Panc1 (cell line): Measurements from ENCODE around the gene FBRSL1. TPM values are rescaled to one million over a fixed set of nuclear protein-coding genes. Genes with fewer than 3 reads are reported as not detected.

Experiments
- ATAC-seq: fragments of 200-7000 bp; cut with Tn5 transposase; 2 replicates; pipeline ENCODE4 v1.9.1; 2020; ENCODE audit warnings: mild to moderate bottlenecking, moderate library complexity
- BruUV-seq: library from RNA; stranded (reverse); fragments of 400-500 nt; replicated peaks from 2 replicates; lab custom pipeline; 2021; lab: Mats Ljungman, UMichigan
- CTCF ChIA-PET: fragments of 300-600 bp; sonication (Branson Sonifier 250); formaldehyde crosslinking; loops from one replicate; lab custom pipeline; 2022; ENCODE audit warnings: antibody characterized with exemption; lab: Charles Lee
- POLR2A ChIA-PET: fragments of 300-600 bp; sonication (Branson Sonifier 250); formaldehyde crosslinking; loops from one replicate; lab custom pipeline; 2022; ENCODE audit warnings: antibody characterized with exemption; lab: Charles Lee
- DNase-seq: peaks from one replicate; pipeline ENCODE4 v3.0.0-alpha.2; 2010; ENCODE audit warnings: low read depth, low spot score
- H3K27ac ChIP-seq: 2 replicates; pipeline ENCODE4 v1.5.1; 2011; ENCODE audit warnings: mild to moderate bottlenecking, low read length, inconsistent platforms
- H3K27me3 ChIP-seq: fragments of 200-500 bp; sonication (Bioruptor generic); 2 replicates; pipeline ENCODE4 v1.6.0; 2014; ENCODE audit warnings: low read length, inconsistent platforms; ENCODE audit not compliant: control insufficient read depth, insufficient read depth
- H3K36me3 ChIP-seq: fragments of 200-500 bp; sonication (Bioruptor generic); 2 replicates; pipeline ENCODE4 v1.5.1; 2014; ENCODE audit warnings: inconsistent platforms, mild to moderate bottlenecking, low read length, moderate library complexity; ENCODE audit not compliant: control insufficient read depth, insufficient read depth
- H3K4me1 ChIP-seq: 2 replicates; pipeline ENCODE4 v1.5.1; 2011; ENCODE audit warnings: inconsistent platforms, mild to moderate bottlenecking, low read length, moderate library complexity; ENCODE audit not compliant: control insufficient read depth, insufficient read depth
- H3K4me3 ChIP-seq, 2 experiments: 2 replicates each; pipeline ENCODE4 v1.5.1; 2011 to 2012; ENCODE audit warnings: low read depth in 2 of 2, low read length in 2 of 2, mild to moderate bottlenecking in 2 of 2, inconsistent platforms in 1 of 2, moderate library complexity in 1 of 2
- H3K9me3 ChIP-seq: fragments of 200-500 bp; sonication (Bioruptor generic); 2 replicates; pipeline ENCODE4 v1.5.1; 2014; ENCODE audit warnings: low read depth, mild to moderate bottlenecking, inconsistent platforms, low read length, moderate library complexity; ENCODE audit not compliant: control insufficient read depth, insufficient read depth
- POLR2AphosphoS5 ChIP-seq: IDR thresholded peaks from 2 replicates; pipeline ENCODE4 v1.6.1; 2012; ENCODE audit warnings: mild to moderate bottlenecking, low read depth, low read length, moderate library complexity
- SIN3A ChIP-seq: IDR thresholded peaks from 2 replicates; pipeline ENCODE4 v1.6.1; 2012; ENCODE audit warnings: low read depth, mild to moderate bottlenecking, low read length, moderate library complexity, borderline replicate concordance; ENCODE audit not compliant: insufficient read depth
- TCF7L2 ChIP-seq: IDR thresholded peaks from 2 replicates; pipeline ENCODE4 v1.6.1; 2011; ENCODE audit warnings: mild to moderate bottlenecking, low read depth, low read length, inconsistent platforms
- in situ Hi-C: cut with HindIII; loops from 2 replicates; pipeline ENCODE4 v1.10.0; 2016; ENCODE audit warnings: low sequenced_read_pairs, low pct_unique_long_range_greater_than_20kb
- intact Hi-C: fragments of 100-400 bp; cut with micrococcal nuclease; formaldehyde crosslinking; loops from one replicate; pipeline ENCODE4 v1.10.0; 2022; ENCODE audit not compliant: unreplicated experiment
- total RNA-seq: library from RNA; stranded (reverse); gene quantifications from one replicate; pipeline ENCODE4 v1.2.1, GENCODE V29; 2021; ENCODE audit not compliant: unreplicated experiment
- TF ChIP-seq, protein P1 (sequence below): fragments of 450-650 bp; IDR thresholded peaks from 2 replicates; pipeline ENCODE4 v1.5.1; 2017; ENCODE audit warnings: mild to moderate bottlenecking
- TF ChIP-seq, protein P2 (sequence below), 2 experiments: IDR thresholded peaks; 2 replicates each; pipeline ENCODE4 v1.6.1; 2011 to 2012; ENCODE audit warnings: low read depth in 2 of 2, control low read depth in 1 of 2, low read length in 1 of 2, mild to moderate bottlenecking in 1 of 2, moderate library complexity in 1 of 2; ENCODE audit not compliant: insufficient read depth in 1 of 2

Gene FBRSL1
- total RNA-seq, 1 experiment from 2014 or later: 104 TPM

DNA sequence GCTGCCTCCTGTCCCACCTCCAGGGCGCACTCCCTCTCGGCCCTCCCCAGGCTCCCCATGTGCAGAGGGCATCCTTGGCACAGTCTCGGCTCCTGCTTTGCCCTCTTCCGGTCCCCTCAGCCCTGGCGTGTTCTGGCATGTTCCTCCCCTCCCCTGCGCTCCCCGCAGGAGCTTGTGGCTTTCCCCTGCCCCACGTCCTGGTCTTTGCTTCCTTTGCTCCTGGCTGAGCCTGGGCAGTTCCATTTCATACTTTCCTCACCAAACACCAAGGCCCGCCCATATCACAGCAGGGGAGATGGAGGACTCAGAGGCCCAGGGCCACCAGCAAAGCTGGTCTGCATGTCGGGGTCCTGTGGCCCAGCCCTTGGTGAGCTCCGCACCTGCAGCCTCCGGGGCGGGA lies 56.0 kb downstream of the FBRSL1 start:
- intact Hi-C loops (no loop called here), in situ Hi-C loops (no loop called here)
- TF ChIP-seq TCF7L2 (no peak), POLR2AphosphoS5 (no peak), SIN3A (no peak)
- TF ChIP-seq, protein P1, sequence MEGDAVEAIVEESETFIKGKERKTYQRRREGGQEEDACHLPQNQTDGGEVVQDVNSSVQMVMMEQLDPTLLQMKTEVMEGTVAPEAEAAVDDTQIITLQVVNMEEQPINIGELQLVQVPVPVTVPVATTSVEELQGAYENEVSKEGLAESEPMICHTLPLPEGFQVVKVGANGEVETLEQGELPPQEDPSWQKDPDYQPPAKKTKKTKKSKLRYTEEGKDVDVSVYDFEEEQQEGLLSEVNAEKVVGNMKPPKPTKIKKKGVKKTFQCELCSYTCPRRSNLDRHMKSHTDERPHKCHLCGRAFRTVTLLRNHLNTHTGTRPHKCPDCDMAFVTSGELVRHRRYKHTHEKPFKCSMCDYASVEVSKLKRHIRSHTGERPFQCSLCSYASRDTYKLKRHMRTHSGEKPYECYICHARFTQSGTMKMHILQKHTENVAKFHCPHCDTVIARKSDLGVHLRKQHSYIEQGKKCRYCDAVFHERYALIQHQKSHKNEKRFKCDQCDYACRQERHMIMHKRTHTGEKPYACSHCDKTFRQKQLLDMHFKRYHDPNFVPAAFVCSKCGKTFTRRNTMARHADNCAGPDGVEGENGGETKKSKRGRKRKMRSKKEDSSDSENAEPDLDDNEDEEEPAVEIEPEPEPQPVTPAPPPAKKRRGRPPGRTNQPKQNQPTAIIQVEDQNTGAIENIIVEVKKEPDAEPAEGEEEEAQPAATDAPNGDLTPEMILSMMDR: no peak
- POLR2A ChIA-PET: no interaction called here
- BruUV-seq: no TSS peak
- H3K36me3 ChIP-seq: no peaks in the 10 kb centered on the region
- DNase-seq (no peak), ATAC-seq (no peak)
- CTCF ChIA-PET: interaction anchor here (0.7 kb wide), 1 partner anchor 69 kb away, joined by 6 read pairs; no protein-coding TSS in a partner anchor
- no peaks in the 10 kb centered on the region for H3K9me3 ChIP-seq
- H3K4me3 ChIP-seq: no peak overlapping the region
- no peak overlapping the region for H3K27ac ChIP-seq
- H3K4me1 ChIP-seq: no peaks in the 10 kb centered on the region
- H3K27me3 ChIP-seq: no peaks in the 10 kb centered on the region

DNA sequence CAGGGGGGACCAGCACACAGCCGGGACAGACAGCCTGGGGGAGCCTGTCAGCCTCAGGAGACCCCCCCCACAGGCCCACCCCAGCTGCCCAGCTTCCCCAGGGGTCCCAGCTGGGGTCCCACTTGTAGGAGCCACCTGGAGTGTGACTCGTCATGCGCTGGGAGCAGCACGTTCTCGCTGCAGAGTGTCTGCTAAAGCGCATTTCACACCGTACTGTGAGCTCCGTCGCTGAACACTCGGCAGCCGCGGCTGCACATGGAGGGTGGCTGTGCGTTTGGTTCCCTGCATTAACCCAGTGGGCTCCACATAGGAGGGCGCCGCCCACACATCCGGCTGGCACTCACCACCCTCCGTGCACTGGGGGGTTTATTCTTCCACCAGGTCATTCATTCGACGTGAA lies 56.7 kb downstream of the FBRSL1 start:
- ChIA-PET POLR2A (no interaction called here), CTCF (no interaction called here)
- no peak overlapping the region for H3K4me3 ChIP-seq
- H3K27me3 ChIP-seq: no peaks in the 10 kb centered on the region
- no peaks in the 10 kb centered on the region for H3K9me3 ChIP-seq
- no peaks in the 10 kb centered on the region for H3K4me1 ChIP-seq
- TF ChIP-seq SIN3A (no peak), TCF7L2 (no peak), POLR2AphosphoS5 (no peak)
- TF ChIP-seq, protein P2, sequence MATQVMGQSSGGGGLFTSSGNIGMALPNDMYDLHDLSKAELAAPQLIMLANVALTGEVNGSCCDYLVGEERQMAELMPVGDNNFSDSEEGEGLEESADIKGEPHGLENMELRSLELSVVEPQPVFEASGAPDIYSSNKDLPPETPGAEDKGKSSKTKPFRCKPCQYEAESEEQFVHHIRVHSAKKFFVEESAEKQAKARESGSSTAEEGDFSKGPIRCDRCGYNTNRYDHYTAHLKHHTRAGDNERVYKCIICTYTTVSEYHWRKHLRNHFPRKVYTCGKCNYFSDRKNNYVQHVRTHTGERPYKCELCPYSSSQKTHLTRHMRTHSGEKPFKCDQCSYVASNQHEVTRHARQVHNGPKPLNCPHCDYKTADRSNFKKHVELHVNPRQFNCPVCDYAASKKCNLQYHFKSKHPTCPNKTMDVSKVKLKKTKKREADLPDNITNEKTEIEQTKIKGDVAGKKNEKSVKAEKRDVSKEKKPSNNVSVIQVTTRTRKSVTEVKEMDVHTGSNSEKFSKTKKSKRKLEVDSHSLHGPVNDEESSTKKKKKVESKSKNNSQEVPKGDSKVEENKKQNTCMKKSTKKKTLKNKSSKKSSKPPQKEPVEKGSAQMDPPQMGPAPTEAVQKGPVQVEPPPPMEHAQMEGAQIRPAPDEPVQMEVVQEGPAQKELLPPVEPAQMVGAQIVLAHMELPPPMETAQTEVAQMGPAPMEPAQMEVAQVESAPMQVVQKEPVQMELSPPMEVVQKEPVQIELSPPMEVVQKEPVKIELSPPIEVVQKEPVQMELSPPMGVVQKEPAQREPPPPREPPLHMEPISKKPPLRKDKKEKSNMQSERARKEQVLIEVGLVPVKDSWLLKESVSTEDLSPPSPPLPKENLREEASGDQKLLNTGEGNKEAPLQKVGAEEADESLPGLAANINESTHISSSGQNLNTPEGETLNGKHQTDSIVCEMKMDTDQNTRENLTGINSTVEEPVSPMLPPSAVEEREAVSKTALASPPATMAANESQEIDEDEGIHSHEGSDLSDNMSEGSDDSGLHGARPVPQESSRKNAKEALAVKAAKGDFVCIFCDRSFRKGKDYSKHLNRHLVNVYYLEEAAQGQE (IDR thresholded peaks at IDR 0.05; ENCODE audit: insufficient read depth in 1 of 2, low read depth in 2 of 2, low read length in 1 of 2): no peak
- no peak for ATAC-seq
- intact Hi-C loops: no loop called here
- no TSS peak for BruUV-seq
- no peaks in the 10 kb centered on the region for H3K36me3 ChIP-seq
- in situ Hi-C loops: no loop called here
- no peak overlapping the region for H3K27ac ChIP-seq
- no peak for DNase-seq

- ChIA-PET CTCF (no interaction called here), POLR2A (no interaction called here)
- Histone ChIP-seq H3K9me3 (no peaks in the 10 kb centered on the region), H3K36me3 (no peaks in the 10 kb centered on the region), H3K27ac (no peak overlapping the region), H3K4me1 (no peaks in the 10 kb centered on the region), H3K27me3 (no peaks in the 10 kb centered on the region), H3K4me3 (no peak overlapping the region)
- no TSS peak for BruUV-seq
- no peak for DNase-seq
- TF ChIP-seq POLR2AphosphoS5 (no peak), SIN3A (no peak), TCF7L2 (no peak)
- TF ChIP-seq, protein P2 (IDR thresholded peaks at IDR 0.05; ENCODE audit: insufficient read depth in 1 of 2, low read depth in 2 of 2, low read length in 1 of 2): no peak
- TF ChIP-seq, protein P1: no peak
- intact Hi-C loops: no loop called here
- ATAC-seq: no peak
- in situ Hi-C loops: no loop called here
Observed at GRCh38 chr12:132547205-132547740, 57.3 kb downstream of the FBRSL1 start.
